DOHH2 (cell line): ENCODE measurements around the gene MPC2.

Source experiments
- EZH2phosphoT487 ChIP-seq: fragments of 200-600 bp; sonication (generic); IDR thresholded peaks from 2 replicates; pipeline ENCODE4 v1.6.1; 2017; ENCODE audit warnings: borderline replicate concordance, mild to moderate bottlenecking, antibody characterized with exemption, low read length, moderate library complexity, mixed read lengths
- TF ChIP-seq, protein P1 (sequence below): fragments of 200-600 bp; sonication (generic); IDR thresholded peaks from one replicate; pipeline ENCODE4 v1.5.1; 2014; ENCODE audit warnings: antibody characterized with exemption, mild to moderate bottlenecking, low read depth, low read length; ENCODE audit not compliant: poor library complexity, severe bottlenecking

DNA sequence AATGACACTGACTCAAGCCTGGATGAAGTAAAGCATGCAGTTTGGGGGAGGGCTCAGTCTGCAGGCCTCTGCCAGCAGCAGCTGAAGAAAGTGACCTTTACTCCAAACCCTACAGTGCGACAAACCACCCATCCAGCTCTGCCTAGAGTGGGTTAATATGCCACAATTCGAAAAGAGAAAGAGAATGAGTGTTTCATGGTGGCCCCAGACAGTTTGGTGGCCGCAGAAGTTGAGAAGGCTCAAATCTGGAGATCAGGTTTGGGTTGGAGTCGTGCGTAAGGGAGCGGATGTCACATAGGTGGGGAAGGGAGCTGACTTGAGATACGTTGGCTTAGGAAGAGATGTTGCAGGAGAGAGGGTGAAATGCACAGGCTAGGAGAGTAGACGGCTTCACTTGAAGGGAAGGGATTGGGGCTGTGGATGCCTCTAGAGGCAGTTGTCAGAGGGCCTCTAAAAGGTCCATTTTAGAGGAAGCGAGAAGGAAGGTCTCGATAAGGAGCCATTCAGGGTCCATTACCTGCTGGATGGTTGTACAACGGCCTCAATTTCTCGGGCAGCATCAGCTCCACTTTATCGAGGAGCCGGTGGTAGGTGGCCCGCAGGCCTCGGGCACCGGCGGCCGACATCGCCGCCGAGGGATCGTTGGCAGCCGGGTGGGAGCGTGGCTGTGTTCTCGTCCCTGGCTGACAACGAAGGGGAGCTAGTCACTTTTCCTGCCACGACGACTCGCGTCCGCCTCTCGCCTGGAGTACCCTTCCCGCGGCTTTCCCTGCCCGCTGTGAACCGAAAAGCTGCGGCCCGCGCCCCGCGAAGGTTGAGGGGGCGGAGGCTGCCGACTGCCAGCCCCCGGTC lies 1.4 kb downstream of the MPC2 start:
- TF ChIP-seq, protein P1, sequence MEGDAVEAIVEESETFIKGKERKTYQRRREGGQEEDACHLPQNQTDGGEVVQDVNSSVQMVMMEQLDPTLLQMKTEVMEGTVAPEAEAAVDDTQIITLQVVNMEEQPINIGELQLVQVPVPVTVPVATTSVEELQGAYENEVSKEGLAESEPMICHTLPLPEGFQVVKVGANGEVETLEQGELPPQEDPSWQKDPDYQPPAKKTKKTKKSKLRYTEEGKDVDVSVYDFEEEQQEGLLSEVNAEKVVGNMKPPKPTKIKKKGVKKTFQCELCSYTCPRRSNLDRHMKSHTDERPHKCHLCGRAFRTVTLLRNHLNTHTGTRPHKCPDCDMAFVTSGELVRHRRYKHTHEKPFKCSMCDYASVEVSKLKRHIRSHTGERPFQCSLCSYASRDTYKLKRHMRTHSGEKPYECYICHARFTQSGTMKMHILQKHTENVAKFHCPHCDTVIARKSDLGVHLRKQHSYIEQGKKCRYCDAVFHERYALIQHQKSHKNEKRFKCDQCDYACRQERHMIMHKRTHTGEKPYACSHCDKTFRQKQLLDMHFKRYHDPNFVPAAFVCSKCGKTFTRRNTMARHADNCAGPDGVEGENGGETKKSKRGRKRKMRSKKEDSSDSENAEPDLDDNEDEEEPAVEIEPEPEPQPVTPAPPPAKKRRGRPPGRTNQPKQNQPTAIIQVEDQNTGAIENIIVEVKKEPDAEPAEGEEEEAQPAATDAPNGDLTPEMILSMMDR = peak; percentile 28
- TF ChIP-seq EZH2phosphoT487 = no peak
